Kidney epithelial cell (primary cell): ENCODE data around the gene SLC6A11. TPM values are rescaled to one million over a fixed set of nuclear protein-coding genes. Genes with fewer than 3 reads are reported as not detected.

Source experiments
- DNase-seq: peaks from one replicate; pipeline ENCODE4 v3.0.0-alpha.2; 2010; ENCODE audit warnings: low read depth
- H3K27me3 ChIP-seq: 2 replicates; pipeline ENCODE4 v1.6.0; 2011; ENCODE audit warnings: low read length; ENCODE audit not compliant: control insufficient read depth, insufficient read depth
- H3K36me3 ChIP-seq: 2 replicates; pipeline ENCODE4 v1.5.1; 2011; ENCODE audit warnings: low read length; ENCODE audit not compliant: control insufficient read depth, insufficient read depth
- H3K4me3 ChIP-seq: 2 replicates; pipeline ENCODE4 v1.5.1; 2011; ENCODE audit warnings: low read depth, mild to moderate bottlenecking, control low read depth, low read length
- CTCF ChIP-seq: IDR thresholded peaks from 2 replicates; pipeline ENCODE4 v1.5.1; 2011; ENCODE audit warnings: mild to moderate bottlenecking, moderate library complexity, low read length, control low read depth, inconsistent platforms; ENCODE audit not compliant: insufficient read depth, poor library complexity, severe bottlenecking
- total RNA-seq: library from RNA; depleted of rRNA; stranded (reverse); fragments of >200 nt; gene quantifications from 2 replicates; pipeline ENCODE4 v1.2.3, GENCODE V29; 2015

Gene SLC6A11
- total RNA-seq, 1 donor from 2014 or later, result 0.04 TPM

GRCh38 chr3:10939556-10939955 is 123.5 kb downstream of the SLC6A11 start:
- H3K36me3 ChIP-seq, result no peaks in the 10 kb centered on the region
- H3K27me3 ChIP-seq, result no peaks in the 10 kb centered on the region
- no peak for TF ChIP-seq CTCF
- no peak for DNase-seq
- no peak overlapping the region for H3K4me3 ChIP-seq

GRCh38 chr3:10940106-10940505 is 124.1 kb downstream of the SLC6A11 start:
- Histone ChIP-seq H3K27me3 (no peaks in the 10 kb centered on the region), H3K4me3 (no peak overlapping the region), H3K36me3 (no peaks in the 10 kb centered on the region)
- DNase-seq, result no peak
- TF ChIP-seq CTCF, result no peak

- peaks cover 3% of the 10 kb centered on the region for H3K27me3 ChIP-seq
- DNase-seq, result no peak
- H3K36me3 ChIP-seq, result no peaks in the 10 kb centered on the region
- TF ChIP-seq CTCF, result peak; percentile 46
- no peak overlapping the region for H3K4me3 ChIP-seq
Observed at GRCh38 chr3:10941972-10942371, 125.9 kb downstream of the SLC6A11 start.

- Histone ChIP-seq H3K36me3 (no peaks in the 10 kb centered on the region), H3K4me3 (no peak overlapping the region), H3K27me3 (peaks cover 3% of the 10 kb centered on the region)
- DNase-seq, result no peak
- TF ChIP-seq CTCF, result no peak
Observed at GRCh38 chr3:10942690-10943205, 126.7 kb downstream of the SLC6A11 start.

GRCh38 chr3:10944866-10945265 is 128.8 kb downstream of the SLC6A11 start:
- H3K27me3 ChIP-seq, result peaks cover 4% of the 10 kb centered on the region
- H3K36me3 ChIP-seq, result no peaks in the 10 kb centered on the region
- no peak overlapping the region for H3K4me3 ChIP-seq
- no peak for TF ChIP-seq CTCF
- no peak for DNase-seq

- no peaks in the 10 kb centered on the region for H3K36me3 ChIP-seq
- no peak overlapping the region for H3K4me3 ChIP-seq
- DNase-seq, result no peak
- peak; percentile 74 for TF ChIP-seq CTCF
- peaks cover 4% of the 10 kb centered on the region for H3K27me3 ChIP-seq
Observed at GRCh38 chr3:10945683-10946287, 129.8 kb downstream of the SLC6A11 start.
